ENCODE data around the gene DEPDC7.
A peak's percentile ranks its signal among the peaks of the same experiment; 100 is the strongest.
"Not testable (repeated sequence)": the region's sequence is repeated elsewhere in the genome, so short reads cannot be mapped to it uniquely, and the experiment has no call there.

DEPDC7 gene

DNA sequence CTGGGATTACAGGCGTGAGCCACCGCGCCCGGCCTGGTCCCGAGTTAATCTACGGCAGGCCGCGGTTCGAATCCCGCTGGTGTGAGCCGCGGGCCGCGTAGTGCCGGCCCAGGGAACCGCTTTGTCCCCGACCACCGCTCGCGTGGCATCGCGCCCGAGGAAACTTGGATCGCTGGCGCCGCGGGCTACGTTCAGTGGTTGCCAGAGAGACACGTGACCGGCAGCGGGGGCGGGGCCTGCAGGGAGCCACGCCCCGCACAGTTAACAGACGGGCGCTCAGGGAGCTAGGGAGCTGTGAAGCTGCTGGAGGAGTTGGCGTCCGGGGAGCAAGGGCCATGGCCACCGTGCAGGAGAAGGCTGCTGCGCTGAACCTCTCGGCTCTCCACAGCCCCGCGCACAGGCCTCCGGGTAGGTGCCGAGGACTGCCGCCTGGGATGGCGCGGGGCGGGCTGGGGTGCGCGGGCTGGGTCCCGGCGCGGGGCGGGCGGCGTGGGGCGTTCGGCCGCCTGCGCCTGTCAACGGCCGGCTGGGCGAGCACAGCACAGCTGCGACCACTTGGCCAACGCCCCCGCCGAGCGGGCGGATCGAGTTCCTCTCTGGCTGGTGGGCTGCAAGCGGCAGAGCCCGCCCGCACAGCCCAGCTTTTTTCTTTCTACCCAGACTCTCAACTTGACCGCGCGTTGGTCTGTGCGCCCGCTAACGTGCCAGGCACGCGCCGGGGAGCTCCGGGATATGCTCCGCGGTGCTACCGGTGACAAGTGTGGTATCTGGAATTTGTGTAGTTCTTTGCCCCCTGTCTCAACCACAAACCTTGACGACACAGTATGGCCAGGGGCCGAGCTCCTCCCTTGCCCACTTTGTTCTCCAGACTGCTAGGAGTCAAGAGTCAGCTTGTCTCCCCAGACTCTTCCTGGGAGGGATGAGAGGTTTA is at the start of gene DEPDC7:
TSS of gene DEPDC7 (plus strand) at position 258 of the 931 bp plus-strand sequence. CDS start at position 336, 78 bp downstream.
- DNase-seq (ENCODE audit: low spot score) = peak; percentile 84

DNA sequence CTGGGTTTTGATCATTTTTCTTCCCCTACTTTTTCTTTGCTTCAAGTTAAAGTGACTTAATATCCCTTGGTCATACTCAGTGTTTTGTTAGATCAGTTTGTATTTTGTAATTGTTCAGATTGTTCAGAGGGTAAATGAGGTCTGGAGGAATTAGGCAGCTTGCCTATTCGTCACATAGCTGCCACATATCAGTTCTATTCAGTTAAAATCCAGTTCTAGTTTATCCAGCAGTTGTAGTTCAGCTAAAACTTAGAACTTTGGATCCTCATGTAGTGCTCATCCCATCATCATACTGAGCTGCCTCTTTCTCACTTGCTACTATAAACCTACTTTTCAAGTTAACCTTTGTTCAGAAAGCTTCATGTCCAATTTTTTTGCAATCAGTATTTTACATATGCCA is 47.1 kb upstream of the DEPDC7 start:
- no peak for DNase-seq (ENCODE audit: low spot score)

DNA sequence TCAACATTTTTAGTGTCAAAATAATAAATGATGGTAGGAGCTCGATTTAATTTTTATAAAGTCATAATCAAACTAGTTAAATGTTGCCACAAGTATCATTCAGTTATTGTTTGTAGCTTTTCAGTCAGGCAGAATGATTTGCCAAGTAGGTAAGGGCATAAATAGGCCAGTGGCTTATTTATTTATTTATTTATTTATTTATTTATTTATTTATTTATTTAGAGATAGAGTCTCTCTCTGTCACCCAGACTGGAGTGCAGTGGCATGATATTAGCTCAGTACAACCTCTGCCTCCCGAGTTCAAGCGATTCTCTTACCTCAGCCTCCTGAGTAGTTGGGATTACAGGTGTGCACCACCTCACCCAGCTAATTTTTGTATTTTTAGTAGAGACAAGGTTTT is 43.4 kb upstream of the DEPDC7 start:
- DNase-seq (ENCODE audit: low spot score) = not testable (repeated sequence)

DNA sequence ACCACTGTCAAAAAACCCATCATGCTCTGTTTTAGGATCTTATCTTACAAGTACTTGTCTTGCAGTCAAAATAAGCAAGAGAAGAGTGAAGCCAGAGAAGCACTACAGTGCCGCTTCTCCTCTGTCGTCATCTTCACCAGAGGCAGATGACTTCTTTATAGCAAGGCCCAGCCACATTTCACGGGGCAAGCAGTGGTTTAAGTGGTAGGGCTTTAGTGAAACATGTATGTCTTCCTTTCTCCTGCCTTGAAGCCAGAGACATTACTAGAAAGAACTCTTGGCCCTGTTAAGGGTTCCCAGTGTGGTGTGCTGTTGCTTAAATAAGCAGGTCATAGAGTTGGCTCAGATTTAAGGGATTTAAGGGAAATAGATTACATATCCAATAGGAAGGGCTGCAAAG is 42.9 kb upstream of the DEPDC7 start:
- DNase-seq (ENCODE audit: low spot score) = no peak

DNA sequence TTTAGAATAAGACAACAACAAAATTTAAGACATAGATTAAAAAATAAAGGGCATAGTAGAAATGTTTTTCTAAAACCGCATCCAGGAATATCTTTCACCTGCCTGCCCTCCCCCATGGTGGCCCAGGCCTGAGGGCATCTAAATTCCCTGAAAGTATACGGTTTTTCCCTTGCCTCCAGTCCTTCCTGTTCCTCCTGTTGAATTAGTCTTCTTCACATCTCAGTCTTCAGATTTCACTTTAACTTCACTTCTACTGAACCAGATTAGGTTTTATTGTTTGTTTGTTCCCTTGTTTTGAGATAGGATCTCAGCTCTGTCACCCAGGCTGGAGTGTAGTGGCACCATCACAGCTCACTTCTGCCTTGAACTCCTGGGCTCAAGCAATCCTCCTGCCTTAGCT is 33.1 kb upstream of the DEPDC7 start:
- no peak for DNase-seq (ENCODE audit: low spot score)

DNA sequence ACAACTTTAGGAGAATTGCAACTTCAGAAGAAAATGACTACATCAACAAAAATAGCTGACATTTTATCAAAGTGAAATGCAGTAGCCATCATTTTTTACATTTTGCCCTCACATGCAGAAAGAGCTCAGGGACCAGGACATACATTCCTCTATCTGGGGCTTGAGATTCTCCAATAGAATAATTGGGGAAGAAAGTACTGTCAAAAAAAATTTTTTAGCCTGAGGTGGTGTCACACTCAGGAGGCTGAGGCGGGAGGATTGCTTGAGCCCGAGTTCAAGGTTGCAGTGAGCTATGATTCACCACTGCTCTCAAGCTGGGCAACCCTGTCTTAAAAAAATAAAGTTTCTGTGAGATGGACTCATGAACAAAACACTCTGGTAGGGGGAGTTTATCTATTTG is 32.2 kb upstream of the DEPDC7 start:
- DNase-seq (ENCODE audit: low spot score) = no peak

DNA sequence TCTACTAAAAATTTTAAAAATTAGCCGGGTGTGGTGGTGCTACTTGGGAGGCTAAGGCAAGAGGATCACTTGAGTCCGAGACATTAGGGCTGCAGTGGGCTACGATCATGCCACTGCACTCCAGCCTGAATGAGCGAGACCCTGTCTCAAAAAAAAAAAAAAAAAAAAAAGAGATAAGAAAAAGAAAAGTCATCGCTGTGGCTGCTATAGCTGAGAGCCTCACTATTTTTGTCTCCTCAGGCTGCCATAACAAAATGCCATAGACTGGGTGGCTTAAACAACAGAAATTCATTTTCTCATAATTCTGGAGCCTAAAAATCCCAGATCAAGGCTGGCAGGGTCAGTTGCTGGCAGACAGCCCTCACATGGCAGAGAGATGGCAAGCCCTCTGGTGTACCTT is 30.1 kb upstream of the DEPDC7 start:
- no peak for DNase-seq (ENCODE audit: low spot score)

DNA sequence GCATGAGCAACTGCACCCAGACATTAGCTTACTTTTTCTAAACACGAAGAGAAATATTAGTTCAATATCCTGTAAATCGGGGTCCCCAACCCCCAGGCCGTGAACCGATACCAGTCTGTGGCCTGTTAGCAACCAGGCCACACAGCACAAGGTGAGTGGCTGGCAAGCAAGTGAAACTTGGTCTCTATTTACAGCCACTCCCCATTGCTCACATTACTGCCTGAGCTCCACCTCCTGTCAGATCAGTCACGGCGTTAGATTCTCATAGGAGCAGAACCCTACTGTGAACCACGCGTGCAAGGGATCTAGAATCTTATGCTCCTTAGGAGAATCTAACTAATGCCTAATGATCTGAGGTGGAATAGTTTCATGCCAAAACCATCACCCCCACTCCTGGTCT is 27.8 kb upstream of the DEPDC7 start:
- no peak for DNase-seq (ENCODE audit: low spot score)

DNA sequence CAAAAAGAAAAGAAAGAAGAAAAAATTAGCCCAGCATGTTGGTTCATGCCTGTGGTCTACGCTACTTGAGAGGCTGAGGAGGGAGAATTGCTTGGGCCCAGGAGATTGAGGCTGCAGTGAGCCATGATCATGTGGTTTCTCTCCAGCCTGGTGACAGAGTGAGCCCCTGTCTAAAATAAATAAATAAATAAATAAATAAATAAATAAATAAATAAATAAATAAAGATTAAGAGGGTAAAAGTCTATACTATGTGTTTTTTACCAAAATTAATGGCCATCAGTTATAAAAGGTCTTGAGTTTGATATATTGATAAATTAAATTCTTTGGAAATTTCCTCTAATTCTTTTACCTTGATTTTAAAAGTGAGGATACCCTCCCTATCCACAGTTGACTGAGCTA is 25.2 kb upstream of the DEPDC7 start:
- no peak for DNase-seq (ENCODE audit: low spot score)

DNA sequence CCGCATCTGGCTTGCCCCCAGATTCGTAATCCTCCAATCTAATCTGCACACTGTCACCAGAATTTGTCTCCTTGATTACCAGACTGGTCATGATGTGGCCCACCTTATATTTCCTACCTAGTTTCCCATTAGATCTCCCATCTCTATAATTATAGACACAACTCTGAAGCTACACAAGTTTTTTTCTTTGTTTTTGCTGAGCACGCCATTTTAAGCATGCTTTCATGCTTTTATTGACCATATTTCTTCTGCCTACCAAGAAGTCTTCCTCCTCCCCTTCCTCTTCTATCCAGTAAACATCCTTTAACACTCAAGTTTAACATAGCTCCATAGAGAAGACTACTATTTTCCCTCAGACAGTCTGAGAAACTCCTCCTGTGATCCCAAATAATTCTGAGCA is 24.3 kb upstream of the DEPDC7 start:
- no peak for DNase-seq (ENCODE audit: low spot score)

DNA sequence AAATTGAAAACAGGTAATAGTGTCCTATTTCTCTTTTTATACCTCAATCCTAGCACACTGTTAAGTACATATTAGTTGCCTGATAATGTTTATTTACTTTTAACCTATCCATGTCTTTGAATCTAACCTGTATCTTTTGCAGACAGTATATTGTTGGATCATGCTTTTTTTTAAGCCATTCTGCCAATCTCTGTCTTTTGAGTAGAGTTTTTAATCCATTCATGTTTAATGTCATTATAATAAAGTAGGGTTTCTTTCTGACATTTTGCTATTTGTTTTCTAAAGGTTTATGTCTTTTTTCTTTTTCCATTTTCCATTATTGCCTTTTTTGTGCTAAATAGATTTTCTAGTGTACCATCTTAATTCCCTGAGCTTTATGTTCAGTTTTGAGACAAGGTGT is 23.8 kb upstream of the DEPDC7 start:
- DNase-seq (ENCODE audit: low spot score) = no peak

DNA sequence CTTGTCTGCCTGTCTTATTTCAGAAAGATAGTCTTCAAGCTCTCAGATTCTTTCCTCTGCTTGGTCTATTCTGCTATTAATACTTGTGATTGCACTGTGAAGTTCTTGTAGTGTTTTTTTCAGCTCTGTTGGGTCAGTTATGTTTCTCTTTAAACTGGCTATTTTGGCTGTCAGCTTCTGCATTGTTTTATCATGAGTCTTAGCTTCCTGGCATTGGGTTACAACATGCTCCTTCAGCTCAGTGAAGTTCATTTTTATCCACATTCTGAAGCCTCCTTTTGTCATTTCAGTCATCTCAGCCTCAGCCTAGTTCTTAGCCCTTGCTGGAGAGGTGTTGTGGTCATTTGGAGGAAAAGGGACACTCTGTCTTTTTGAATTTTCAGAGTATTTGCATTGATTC is 15.5 kb upstream of the DEPDC7 start:
- no peak for DNase-seq (ENCODE audit: low spot score)

DNA sequence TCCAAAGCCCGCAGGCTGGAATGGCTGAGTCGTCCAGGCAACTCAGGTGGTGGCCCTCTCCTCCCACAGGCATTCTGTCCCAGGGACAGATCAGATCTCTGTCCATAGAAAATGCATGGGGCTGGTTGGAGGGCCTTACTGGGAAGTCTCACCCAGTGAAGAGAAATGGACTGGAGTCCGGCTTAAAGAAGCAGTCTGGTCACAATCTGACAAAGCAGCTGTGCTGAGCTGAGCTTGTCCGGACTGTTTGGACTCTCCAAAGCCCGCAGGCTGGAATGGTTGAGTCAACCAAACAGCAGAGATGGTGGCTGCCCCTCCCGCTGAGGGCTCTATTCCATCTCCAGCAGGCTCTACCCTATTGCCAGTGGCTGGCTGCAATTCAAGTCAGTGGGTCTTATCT is 14.4 kb upstream of the DEPDC7 start:
- DNase-seq (ENCODE audit: low spot score) = no peak

DNA sequence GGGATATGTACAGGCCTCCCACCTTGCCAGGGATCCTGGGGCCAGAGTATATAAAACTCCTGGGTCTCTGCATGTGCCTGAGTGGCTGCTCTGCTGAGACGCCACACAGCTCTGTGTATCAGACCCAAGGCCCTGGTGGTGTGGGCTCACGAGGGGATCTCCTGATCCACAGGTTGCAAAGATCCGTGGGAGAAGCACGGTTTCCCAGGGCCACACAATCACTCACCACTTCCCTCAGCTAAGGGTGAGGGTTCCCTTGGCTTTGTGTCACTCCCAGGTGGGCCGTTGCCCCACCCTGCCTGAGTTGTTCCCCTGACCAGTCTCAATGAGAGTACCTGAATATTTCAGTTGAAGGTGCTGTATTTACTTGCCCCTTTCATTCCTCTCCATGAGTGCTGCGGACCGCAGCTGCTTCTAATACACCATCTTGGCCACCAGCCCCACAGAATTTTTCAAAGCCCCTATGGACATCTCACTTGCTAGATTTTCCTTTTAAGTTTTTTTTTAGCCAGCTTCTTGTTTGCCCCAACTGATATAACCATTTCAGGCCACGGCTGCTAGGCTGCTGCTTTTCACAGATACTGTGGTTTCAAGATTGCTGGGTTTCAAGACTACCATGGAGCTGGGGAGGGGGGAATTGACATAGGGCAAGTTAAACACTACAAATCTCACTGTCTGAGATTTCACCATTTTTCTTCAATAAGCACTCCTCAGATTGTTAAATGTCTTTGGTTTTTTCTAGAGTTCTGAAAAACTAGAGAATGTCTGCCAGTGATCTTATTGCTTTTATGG is 13.7 kb upstream of the DEPDC7 start:
- DNase-seq (ENCODE audit: low spot score) = no peak

DNA sequence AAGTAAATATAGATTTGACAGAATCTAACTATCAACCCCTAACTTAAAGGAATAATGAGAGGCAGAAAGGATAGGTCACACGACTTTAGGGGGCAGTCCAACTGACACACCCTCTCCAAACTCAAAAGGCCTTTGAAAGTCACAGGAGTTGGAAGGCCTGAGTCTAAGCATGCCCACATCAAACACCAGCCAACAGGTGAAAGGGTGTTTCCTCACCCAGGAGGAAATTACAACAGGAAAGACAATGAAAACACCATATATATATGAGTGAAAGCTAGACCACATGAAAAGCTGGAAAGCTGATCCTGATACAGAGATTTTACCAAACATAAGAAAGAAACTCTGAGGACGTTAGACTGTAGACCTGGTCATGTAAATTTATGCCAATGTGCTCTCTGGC is 10.5 kb upstream of the DEPDC7 start:
- no peak for DNase-seq (ENCODE audit: low spot score)

DNA sequence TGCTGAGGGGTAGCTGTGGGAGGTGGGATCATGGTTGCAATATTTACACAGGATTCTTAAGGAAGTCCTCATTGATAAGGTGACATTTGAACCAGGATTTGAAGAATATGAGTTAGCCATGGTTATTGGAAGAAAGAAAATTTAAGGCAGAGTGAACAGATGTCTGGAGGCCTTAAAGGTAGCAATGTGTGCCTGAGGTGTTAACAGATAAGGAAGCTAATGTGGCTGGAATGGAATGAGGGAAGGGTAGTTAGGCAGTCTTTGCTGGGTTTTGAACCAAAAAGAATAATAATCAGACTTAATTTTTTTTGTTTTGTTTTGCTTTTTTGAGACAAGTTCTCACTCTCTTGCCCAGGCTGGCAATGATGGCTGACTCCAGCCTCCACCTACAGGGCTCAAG is 9.7 kb upstream of the DEPDC7 start:
- no peak for DNase-seq (ENCODE audit: low spot score)

DNA sequence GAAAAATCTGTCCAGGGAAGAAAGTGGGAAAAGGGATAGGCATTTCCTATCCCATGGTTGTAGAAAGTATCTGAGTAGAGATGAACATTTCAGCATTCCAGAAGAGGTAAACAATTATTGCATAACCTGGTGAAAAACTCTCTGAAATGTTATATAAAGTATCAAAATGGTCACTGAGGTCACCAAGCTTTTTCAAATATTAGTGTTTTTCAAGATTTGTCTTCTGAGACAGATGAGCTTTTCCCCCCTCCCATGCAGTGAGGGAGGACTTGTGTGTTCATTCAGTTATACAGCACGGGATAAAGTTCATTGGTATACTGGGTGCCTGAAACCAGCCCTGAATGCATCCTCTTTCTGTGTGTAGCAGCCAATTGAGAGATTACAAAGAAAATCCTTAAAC is 1.9 kb upstream of the DEPDC7 start:
- no peak for DNase-seq (ENCODE audit: low spot score)

DNA sequence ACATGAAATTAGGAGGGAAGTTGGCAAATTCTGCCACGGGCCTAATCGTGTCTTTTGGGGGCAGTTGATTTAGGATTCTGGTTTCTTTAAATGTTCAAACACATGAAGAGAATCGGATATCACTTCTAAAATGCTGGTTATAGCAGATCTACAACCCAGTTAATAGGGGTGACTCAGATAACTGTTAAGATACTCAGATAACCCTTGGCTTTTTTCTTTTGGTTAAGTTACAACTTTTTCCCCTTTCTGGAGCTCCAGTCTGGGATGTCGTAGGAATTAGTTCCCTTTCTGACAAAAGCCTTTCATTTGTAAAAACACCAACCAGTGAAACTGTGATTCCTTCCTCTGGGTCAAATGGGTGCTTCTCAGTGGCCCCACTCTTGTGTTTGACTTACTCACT is 976 bp downstream of the DEPDC7 start:
- DNase-seq (ENCODE audit: low spot score) = no peak

DNA sequence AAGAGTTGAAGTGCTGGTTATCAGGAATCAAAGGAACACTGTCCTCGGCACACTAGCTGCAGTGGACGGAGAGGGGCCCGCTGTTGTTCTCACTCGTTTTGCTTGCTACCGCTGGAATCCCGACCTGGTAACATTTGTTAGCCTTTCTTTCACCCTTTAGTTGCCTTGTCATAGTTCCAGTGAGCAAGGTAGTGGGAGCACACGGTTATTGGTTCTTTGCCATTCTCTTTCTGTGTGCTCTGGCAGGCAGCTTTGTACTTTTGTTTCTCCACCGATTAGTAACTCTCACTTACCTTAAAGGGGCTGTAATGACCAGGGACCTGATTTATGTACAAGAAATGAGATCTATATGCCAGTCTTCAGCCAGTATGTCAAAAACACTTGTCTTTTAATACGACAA is 1.8 kb downstream of the DEPDC7 start:
- no peak for DNase-seq (ENCODE audit: low spot score)

DNA sequence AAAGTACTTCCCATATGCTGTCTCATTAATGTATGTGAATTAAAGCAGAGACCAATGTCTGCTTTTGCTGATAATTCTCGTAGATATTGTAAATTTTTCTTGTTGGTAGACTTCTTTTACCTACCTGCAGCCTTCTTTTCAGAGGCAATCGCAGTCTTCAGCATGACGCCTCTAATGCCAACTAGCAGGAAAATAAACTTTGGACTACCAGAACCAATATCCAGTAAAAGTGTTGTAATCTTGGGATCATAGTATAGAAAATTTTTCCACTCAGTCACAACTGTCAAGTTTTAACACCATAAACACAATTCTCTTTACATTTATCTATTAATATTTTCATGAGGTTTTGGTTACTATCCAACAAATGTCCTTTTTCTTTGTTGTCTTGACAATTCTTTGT is 2.3 kb downstream of the DEPDC7 start:
- no peak for DNase-seq (ENCODE audit: low spot score)

DNA sequence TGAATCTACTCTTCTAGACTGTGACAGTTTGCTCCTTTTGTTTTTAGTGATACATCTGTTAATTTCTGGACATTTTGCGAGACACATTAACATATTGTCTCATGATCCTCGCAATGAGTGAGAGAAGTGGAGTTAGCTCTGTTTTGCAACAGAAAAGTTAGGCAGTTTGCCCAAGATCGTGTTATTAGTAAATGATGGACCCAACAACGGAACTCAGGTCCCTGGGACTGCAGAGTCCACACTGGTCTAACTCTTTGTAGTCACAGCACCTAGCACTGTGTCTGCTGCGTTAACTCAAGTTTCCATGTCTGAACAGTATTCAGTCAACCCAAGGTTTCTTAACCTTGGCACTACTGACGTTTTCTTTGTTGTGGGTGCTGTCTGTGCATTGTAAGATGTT is 3.2 kb downstream of the DEPDC7 start:
- DNase-seq (ENCODE audit: low spot score) = no peak

DNA sequence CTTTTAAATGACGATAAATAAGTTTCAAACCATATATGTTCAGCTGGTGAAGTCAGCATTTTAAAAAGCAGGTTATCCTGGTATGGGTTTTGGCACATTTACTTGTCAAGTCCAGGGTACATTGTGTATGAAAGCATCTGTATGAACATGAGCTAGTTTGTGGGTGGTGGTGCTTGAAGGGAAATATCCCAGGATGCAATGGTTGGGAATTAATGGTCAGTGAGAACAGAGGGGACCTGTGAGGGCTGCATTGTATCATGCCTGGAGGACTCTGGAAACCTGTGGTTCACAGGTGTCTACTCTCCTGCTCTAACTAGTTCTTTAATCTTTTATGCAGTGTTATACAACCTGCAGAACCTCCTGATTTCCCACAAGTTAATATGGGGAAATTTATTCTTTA is 5.8 kb downstream of the DEPDC7 start:
- no peak for DNase-seq (ENCODE audit: low spot score)

DNA sequence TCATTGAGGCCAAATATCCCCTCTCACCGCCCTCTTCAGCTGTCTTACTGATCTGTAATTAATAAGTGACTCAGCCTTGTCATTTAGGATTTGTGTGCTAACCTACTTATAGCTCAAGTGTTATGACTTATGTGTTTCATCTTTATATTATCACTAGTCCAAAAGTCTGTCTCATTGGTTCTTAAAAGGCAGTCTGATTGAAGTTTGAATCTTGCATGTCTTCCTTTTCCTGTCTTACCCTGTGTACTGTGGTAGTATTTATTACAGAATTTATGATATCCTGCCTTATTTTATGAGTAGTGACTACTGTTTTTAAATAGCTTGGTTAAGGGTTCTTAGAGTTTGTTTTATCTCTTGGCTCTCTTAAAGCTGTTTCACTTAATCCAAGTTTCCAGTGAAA is 6.3 kb downstream of the DEPDC7 start:
- no peak for DNase-seq (ENCODE audit: low spot score)
